Measurements from ENCODE around the gene DOP1B.

DOP1B gene, protein sequence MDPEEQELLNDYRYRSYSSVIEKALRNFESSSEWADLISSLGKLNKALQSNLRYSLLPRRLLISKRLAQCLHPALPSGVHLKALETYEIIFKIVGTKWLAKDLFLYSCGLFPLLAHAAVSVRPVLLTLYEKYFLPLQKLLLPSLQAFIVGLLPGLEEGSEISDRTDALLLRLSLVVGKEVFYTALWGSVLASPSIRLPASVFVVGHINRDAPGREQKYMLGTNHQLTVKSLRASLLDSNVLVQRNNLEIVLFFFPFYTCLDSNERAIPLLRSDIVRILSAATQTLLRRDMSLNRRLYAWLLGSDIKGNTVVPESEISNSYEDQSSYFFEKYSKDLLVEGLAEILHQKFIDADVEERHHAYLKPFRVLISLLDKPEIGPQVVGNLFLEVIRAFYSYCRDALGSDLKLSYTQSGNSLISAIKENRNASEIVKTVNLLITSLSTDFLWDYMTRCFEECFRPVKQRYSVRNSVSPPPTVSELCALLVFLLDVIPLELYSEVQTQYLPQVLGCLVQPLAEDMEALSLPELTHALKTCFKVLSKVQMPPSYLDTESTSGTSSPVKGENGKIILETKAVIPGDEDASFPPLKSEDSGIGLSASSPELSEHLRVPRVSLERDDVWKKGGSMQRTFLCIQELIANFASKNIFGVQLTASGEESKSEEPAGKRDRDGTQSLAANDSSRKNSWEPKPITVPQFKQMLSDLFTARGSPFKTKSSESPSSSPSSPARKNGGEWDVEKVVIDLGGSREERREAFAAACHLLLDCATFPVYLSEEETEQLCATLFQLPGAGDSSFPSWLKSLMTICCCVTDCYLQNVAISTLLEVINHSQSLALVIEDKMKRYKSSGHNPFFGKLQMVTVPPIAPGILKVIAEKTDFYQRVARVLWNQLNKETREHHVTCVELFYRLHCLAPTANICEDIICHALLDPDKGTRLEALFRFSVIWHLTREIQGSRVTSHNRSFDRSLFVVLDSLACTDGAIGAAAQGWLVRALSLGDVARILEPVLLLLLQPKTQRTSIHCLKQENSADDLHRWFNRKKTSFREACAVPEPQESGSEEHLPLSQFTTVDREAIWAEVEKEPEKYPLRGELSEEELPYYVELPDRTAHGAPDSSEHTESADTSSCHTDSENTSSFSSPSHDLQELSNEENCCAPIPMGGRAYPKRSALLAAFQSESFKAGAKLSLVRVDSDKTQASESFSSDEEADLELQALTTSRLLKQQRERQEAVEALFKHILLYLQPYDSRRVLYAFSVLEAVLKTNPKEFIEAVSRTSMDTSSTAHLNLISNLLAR (N-terminal part only)

DNA sequence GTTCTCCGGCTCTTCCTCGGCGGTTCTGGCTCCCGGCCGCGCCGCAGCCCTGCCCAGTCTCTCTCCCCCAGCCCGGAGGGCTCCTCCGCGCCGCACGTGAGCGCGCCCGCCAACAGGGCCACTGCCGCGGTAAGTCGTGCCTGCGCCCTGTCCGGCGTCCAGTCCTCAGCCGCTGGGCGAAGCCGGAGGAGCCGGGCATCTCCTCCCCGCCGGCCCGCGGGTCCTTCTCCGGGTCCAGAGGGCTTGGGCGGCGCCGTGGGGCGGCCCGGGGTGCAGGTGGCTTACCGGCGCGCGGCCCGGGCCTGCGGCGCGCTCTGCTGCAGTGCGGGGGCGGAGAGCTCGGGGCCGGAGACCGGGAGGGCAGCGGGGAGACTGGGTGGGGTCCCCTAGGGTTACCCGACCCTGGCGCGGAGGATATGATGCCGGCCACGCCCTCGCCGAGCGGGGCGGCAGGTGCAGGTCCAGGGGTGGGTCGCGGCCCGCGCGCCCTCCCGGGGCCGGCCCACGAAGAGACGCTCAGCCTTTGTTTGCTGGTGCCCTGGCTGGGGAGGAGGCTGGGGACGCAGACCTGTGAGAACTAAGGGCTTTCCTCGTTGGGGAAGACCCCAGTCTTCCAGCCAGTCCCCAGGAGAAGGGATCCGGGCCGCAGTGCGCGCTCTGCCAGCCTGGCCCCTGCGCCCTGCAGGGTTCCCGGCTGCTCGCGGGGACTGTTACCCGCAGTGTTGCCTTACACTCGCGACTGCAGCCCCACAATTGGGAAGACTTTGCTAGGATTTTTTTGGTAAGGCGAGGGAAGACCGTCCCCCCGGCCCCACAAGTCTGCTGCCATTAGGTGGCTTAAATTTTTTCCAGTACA, at the start of gene DOP1B:
Gene DOP1B (plus strand): TSS at position 10 of the 856 bp plus-strand sequence. CDS start 7,910 bp downstream, outside the sequence.
- H3K27me3 ChIP-seq (replicated peaks; ENCODE audit: control insufficient read depth, insufficient read depth, low read length): no peaks in the 10 kb centered on the region
- peaks cover 3% of the 10 kb centered on the region for H3K9me3 ChIP-seq (ENCODE audit: control insufficient read depth, low read length)
- H3K9ac ChIP-seq (ENCODE audit: low read length): peak within 1 kb of the TSS; percentile 89
- peaks cover 9% of the 10 kb centered on the region for H3K4me1 ChIP-seq (ENCODE audit: control insufficient read depth, insufficient read depth, low read length)
- H3K36me3 ChIP-seq (ENCODE audit: control insufficient read depth, insufficient read depth, low read length, severe bottlenecking): no peaks in the 10 kb centered on the region
- DNase-seq (ENCODE audit: low read depth): peak; percentile 37
- H3K4me3 ChIP-seq (ENCODE audit: low read length): peak within 1 kb of the TSS; percentile 91

DNA sequence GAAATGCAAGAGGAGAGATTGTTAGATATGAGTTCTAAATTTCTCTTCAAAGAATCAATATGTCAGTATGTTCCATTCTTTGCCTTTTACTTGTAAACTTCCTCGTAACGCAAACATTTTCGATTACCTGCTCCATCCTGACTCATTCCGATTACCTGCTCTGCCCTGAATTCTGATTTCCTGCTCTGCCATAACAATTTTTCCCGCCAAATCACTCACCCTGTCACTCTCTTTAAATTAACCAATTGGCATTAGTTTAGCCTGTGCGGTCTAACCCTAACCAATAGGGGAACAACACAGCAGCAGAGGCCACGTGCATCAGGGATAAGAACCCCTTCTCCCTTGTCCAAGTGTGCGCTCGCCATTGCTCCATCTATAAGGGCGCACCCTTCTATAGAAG, 46.8 kb upstream of the DOP1B start:
- no peak for DNase-seq (ENCODE audit: low read depth)
- no peaks in the 10 kb centered on the region for H3K9me3 ChIP-seq (ENCODE audit: control insufficient read depth, low read length)
- peaks cover 6% of the 10 kb centered on the region for H3K27me3 ChIP-seq (replicated peaks; ENCODE audit: control insufficient read depth, insufficient read depth, low read length)
- no peaks in the 10 kb centered on the region for H3K36me3 ChIP-seq (ENCODE audit: control insufficient read depth, insufficient read depth, low read length, severe bottlenecking)
- no peak overlapping the region for H3K4me3 ChIP-seq (ENCODE audit: low read length)
- H3K9ac ChIP-seq (ENCODE audit: low read length): no peak overlapping the region
- H3K4me1 ChIP-seq (ENCODE audit: control insufficient read depth, insufficient read depth, low read length): peaks cover 17% of the 10 kb centered on the region

- Histone ChIP-seq H3K36me3 (ENCODE audit: control insufficient read depth, insufficient read depth, low read length, severe bottlenecking) (no peaks in the 10 kb centered on the region), H3K4me3 (ENCODE audit: low read length) (no peak overlapping the region), H3K9ac (ENCODE audit: low read length) (no peak overlapping the region), H3K9me3 (ENCODE audit: control insufficient read depth, low read length) (no peaks in the 10 kb centered on the region), H3K27me3 (replicated peaks; ENCODE audit: control insufficient read depth, insufficient read depth, low read length) (no peaks in the 10 kb centered on the region), H3K4me1 (ENCODE audit: control insufficient read depth, insufficient read depth, low read length) (peaks cover 17% of the 10 kb centered on the region)
- no peak for DNase-seq (ENCODE audit: low read depth)
Observed at GRCh38 chr21:36111238-36111637, 45.4 kb upstream of the DOP1B start.

DNA sequence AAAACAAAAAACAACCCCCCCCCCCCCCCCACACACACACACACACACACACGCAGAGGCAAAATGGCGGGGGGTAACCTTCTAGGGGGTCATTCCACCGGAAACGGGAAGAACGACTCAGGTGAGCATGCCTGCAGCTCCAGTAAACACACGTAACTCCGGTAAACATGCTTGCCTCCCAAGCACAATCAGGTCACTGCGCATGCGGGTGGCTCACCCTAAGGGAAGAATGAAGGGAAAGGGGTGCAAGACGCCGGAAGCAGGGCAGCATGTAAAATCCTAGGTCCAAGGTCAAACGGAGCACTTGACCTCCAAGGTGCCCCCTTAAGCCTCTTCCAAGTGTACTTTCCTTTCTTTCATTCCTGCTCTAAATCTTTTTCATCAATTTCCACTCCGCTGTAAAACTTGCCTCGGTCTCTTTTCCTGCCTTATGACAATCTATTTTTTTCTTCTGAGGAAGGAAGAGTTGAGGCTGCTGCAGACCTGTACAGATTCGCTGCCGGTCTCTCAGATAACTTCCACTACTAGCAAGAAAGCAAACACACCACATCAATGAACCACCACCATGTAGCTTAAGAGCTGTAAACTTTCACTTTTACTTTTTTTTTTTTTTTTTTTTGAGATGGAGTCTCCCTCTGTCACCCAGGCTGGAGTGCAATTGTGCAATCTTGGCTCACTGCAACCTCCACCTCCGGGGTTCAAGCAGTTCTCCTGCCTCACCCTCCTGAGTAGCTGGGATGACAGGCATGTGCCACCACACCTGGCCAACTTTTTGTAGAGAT, 42.8 kb upstream of the DOP1B start:
- Histone ChIP-seq H3K9ac (ENCODE audit: low read length) (no peak overlapping the region), H3K36me3 (ENCODE audit: control insufficient read depth, insufficient read depth, low read length, severe bottlenecking) (no peaks in the 10 kb centered on the region), H3K4me1 (ENCODE audit: control insufficient read depth, insufficient read depth, low read length) (peaks cover 17% of the 10 kb centered on the region), H3K4me3 (ENCODE audit: low read length) (no peak overlapping the region), H3K27me3 (replicated peaks; ENCODE audit: control insufficient read depth, insufficient read depth, low read length) (no peaks in the 10 kb centered on the region), H3K9me3 (ENCODE audit: control insufficient read depth, low read length) (peaks cover 4% of the 10 kb centered on the region)
- DNase-seq (ENCODE audit: low read depth): no peak

DNA sequence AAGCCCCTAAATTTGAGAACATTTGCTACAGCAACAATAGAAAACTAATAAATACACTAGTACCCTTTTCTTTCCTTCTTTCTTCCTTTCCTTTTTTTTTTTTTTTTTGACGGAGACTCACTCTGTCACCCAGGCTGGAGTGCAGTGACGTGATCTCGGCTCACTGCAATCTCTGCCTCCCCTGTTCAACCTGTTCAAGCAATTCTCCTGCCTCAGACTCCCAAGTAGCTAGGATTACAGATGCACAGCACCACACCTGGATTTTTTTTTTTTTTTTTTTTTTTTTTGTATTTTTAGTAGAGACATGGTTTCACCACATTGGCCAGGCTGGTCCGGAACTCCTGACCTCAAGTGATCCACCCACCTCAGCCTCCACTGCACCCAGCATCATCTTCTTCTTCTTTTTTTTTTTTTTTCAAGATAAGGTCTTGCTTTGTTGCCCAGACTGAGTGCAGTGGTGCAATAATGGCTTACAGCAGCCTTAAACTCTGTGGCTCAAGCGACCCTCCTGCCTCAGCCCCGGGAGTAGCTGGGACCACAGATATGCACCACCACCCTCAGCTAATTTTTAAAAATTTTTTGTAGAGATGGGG, 41.4 kb upstream of the DOP1B start:
- Histone ChIP-seq H3K36me3 (ENCODE audit: control insufficient read depth, insufficient read depth, low read length, severe bottlenecking) (no peaks in the 10 kb centered on the region), H3K27me3 (replicated peaks; ENCODE audit: control insufficient read depth, insufficient read depth, low read length) (no peaks in the 10 kb centered on the region), H3K9ac (ENCODE audit: low read length) (no peak overlapping the region), H3K9me3 (ENCODE audit: control insufficient read depth, low read length) (peaks cover 4% of the 10 kb centered on the region), H3K4me1 (ENCODE audit: control insufficient read depth, insufficient read depth, low read length) (peaks cover 22% of the 10 kb centered on the region), H3K4me3 (ENCODE audit: low read length) (no peak overlapping the region)
- DNase-seq (ENCODE audit: low read depth): no peak

DNA sequence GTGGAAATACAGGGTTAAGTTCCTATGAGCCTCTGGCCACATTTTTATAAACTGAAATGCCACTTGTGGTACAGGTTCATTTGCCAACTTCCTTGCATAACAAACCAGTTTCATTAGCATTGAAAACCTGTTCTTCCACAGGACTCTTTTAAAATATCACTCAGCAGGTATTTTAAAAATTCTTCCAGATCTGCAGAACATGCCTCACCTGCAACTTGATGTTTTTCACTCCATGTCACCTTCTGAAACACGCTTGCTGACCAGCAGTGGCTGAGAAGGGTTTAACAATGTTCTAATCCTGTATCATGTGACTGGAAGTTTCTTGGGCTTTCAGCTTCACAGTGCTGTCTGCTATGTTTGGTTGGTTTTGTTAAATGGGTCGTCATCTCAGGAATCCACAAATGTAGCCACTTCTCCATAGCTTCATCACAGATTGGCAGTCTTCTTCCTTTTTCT, 39.3 kb upstream of the DOP1B start:
- Histone ChIP-seq H3K9ac (ENCODE audit: low read length) (no peak overlapping the region), H3K27me3 (replicated peaks; ENCODE audit: control insufficient read depth, insufficient read depth, low read length) (no peaks in the 10 kb centered on the region), H3K4me3 (ENCODE audit: low read length) (no peak overlapping the region), H3K9me3 (ENCODE audit: control insufficient read depth, low read length) (peaks cover 4% of the 10 kb centered on the region), H3K36me3 (ENCODE audit: control insufficient read depth, insufficient read depth, low read length, severe bottlenecking) (no peaks in the 10 kb centered on the region), H3K4me1 (ENCODE audit: control insufficient read depth, insufficient read depth, low read length) (peaks cover 26% of the 10 kb centered on the region)
- no peak for DNase-seq (ENCODE audit: low read depth)

GRCh38 chr21:36120304-36120888, 36.2 kb upstream of the DOP1B start:
- Histone ChIP-seq H3K27me3 (replicated peaks; ENCODE audit: control insufficient read depth, insufficient read depth, low read length) (no peaks in the 10 kb centered on the region), H3K36me3 (ENCODE audit: control insufficient read depth, insufficient read depth, low read length, severe bottlenecking) (no peaks in the 10 kb centered on the region), H3K4me3 (ENCODE audit: low read length) (peak overlapping the region; percentile 39), H3K4me1 (ENCODE audit: control insufficient read depth, insufficient read depth, low read length) (peaks cover 11% of the 10 kb centered on the region), H3K9ac (ENCODE audit: low read length) (peak overlapping the region; percentile 49), H3K9me3 (ENCODE audit: control insufficient read depth, low read length) (peaks cover 4% of the 10 kb centered on the region)
- peak; percentile 36 for DNase-seq (ENCODE audit: low read depth)

GRCh38 chr21:36122977-36123376, 33.6 kb upstream of the DOP1B start:
- H3K27me3 ChIP-seq (replicated peaks; ENCODE audit: control insufficient read depth, insufficient read depth, low read length): no peaks in the 10 kb centered on the region
- H3K4me1 ChIP-seq (ENCODE audit: control insufficient read depth, insufficient read depth, low read length): peaks cover 11% of the 10 kb centered on the region
- no peak overlapping the region for H3K9ac ChIP-seq (ENCODE audit: low read length)
- no peak for DNase-seq (ENCODE audit: low read depth)
- no peaks in the 10 kb centered on the region for H3K36me3 ChIP-seq (ENCODE audit: control insufficient read depth, insufficient read depth, low read length, severe bottlenecking)
- H3K4me3 ChIP-seq (ENCODE audit: low read length): no peak overlapping the region
- H3K9me3 ChIP-seq (ENCODE audit: control insufficient read depth, low read length): no peaks in the 10 kb centered on the region

DNA sequence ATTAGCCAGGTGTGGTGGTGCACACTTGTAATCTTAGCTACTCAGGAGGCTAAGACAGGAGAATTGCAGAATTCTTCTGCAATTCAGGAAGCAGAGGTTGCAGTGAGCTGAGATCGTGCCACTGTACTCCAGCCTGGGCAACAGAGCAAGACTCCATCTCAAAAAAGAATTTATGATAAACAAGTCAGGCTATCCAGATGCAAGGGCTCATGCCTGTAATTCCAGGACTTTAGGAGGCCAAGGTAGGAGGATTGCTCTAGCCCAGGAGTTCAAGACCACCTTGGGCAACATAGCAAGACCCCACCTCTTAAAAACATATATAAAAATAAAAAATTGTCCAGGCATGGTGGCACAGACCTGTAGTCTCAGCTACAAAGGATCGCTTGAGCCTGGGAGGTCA, 32.2 kb upstream of the DOP1B start:
- Histone ChIP-seq H3K9me3 (ENCODE audit: control insufficient read depth, low read length) (no peaks in the 10 kb centered on the region), H3K4me1 (ENCODE audit: control insufficient read depth, insufficient read depth, low read length) (peaks cover 21% of the 10 kb centered on the region), H3K9ac (ENCODE audit: low read length) (no peak overlapping the region), H3K27me3 (replicated peaks; ENCODE audit: control insufficient read depth, insufficient read depth, low read length) (no peaks in the 10 kb centered on the region), H3K36me3 (ENCODE audit: control insufficient read depth, insufficient read depth, low read length, severe bottlenecking) (no peaks in the 10 kb centered on the region), H3K4me3 (ENCODE audit: low read length) (no peak overlapping the region)
- no peak for DNase-seq (ENCODE audit: low read depth)
